Keratinocyte (primary cell): Measurements from ENCODE around the gene FIZ1. TPM values are rescaled to one million over a fixed set of nuclear protein-coding genes. Genes with fewer than 3 reads are reported as not detected.

Source experiments
- DNase-seq: peaks from one replicate; pipeline ENCODE4 v3.0.0-alpha.2; 2011; ENCODE audit warnings: low read depth, missing footprints, low spot score
- FAIRE-seq: peaks from 2 replicates; lab custom pipeline; 2011; peaks lifted over from hg19 to GRCh38; lab: Jason Lieb, UNC
- H2AFZ ChIP-seq: 2 replicates; pipeline ENCODE4 v1.6.0; 2012; ENCODE audit warnings: low read length, control low read depth, inconsistent platforms; ENCODE audit not compliant: control insufficient read depth
- H3K27ac ChIP-seq: 2 replicates; pipeline ENCODE4 v1.5.1; 2011; ENCODE audit warnings: low read length; ENCODE audit not compliant: control insufficient read depth, insufficient read depth
- H3K27me3 ChIP-seq: 3 replicates; pipeline ENCODE4 v1.6.0; 2011; ENCODE audit warnings: low read length; ENCODE audit not compliant: control insufficient read depth, insufficient read depth; ENCODE audit errors: extremely low read depth
- H3K36me3 ChIP-seq, 2 experiments: 2 replicates in 1 of 2; 3 replicates in 1 of 2; pipeline ENCODE4 v1.5.1; 2011; ENCODE audit warnings: low read length in 2 of 2, mild to moderate bottlenecking in 1 of 2; ENCODE audit not compliant: control insufficient read depth in 2 of 2, insufficient read depth in 2 of 2; ENCODE audit errors: extremely low read depth in 1 of 2
- H3K4me1 ChIP-seq: 3 replicates; pipeline ENCODE4 v1.5.1; 2011; ENCODE audit warnings: low read length; ENCODE audit not compliant: control insufficient read depth, insufficient read depth; ENCODE audit errors: extremely low read depth
- H3K4me2 ChIP-seq: 3 replicates; pipeline ENCODE4 v1.6.0; 2011; ENCODE audit warnings: low read depth, low read length; ENCODE audit not compliant: control insufficient read depth, insufficient read depth; ENCODE audit errors: extremely low read depth
- H3K4me3 ChIP-seq, 3 experiments: fragments of 200-600 bp in 1 of 3; sonication (generic) in 1 of 3; 2 replicates in 2 of 3; 3 replicates in 1 of 3; pipeline ENCODE4 v1.5.1; 2011 to 2016; ENCODE audit warnings: low read length in 3 of 3, mild to moderate bottlenecking in 3 of 3, control low read depth in 2 of 3, inconsistent platforms in 1 of 3, low read depth in 1 of 3, mixed read lengths in 1 of 3, mixed run types in 1 of 3, moderate library complexity in 1 of 3; ENCODE audit not compliant: control insufficient read depth in 2 of 3, insufficient read depth in 2 of 3; ENCODE audit errors: extremely low read depth in 1 of 3
- H3K79me2 ChIP-seq: 2 replicates; pipeline ENCODE4 v1.6.0; 2012; ENCODE audit warnings: low read length; ENCODE audit not compliant: control insufficient read depth, insufficient read depth
- H3K9ac ChIP-seq: 3 replicates; pipeline ENCODE4 v1.6.0; 2011; ENCODE audit warnings: low read length; ENCODE audit not compliant: control insufficient read depth, insufficient read depth; ENCODE audit errors: extremely low read depth
- H3K9me1 ChIP-seq: 3 replicates; pipeline ENCODE4 v1.6.0; 2011; ENCODE audit warnings: low read length; ENCODE audit not compliant: control insufficient read depth, insufficient read depth; ENCODE audit errors: extremely low read depth
- H3K9me3 ChIP-seq: 2 replicates; pipeline ENCODE4 v1.5.1; 2012; ENCODE audit warnings: low read depth, low read length; ENCODE audit not compliant: control insufficient read depth
- H4K20me1 ChIP-seq: 3 replicates; pipeline ENCODE4 v1.6.0; 2011; ENCODE audit warnings: low read length; ENCODE audit not compliant: control insufficient read depth, insufficient read depth; ENCODE audit errors: extremely low read depth
- CTCF ChIP-seq, 3 experiments: IDR thresholded peaks in 1 of 3; conservative IDR thresholded peaks in 1 of 3; optimal IDR thresholded peaks in 1 of 3; 2 replicates in 2 of 3; 3 replicates in 1 of 3; pipeline versions ENCODE3 to v1.5.1; 2011; ENCODE audit warnings: low read length in 3 of 3, mild to moderate bottlenecking in 3 of 3, moderate library complexity in 2 of 3, control low read depth in 1 of 3, inconsistent platforms in 1 of 3; ENCODE audit not compliant: insufficient read depth in 2 of 3; ENCODE audit errors: extremely low read depth in 1 of 3
- EZH2 ChIP-seq: IDR thresholded peaks from one replicate; pipeline ENCODE4 v1.6.1; 2012; ENCODE audit warnings: inconsistent platforms, mild to moderate bottlenecking, low read length, moderate library complexity
- dilution Hi-C: fragments of 300-500 bp; cut with MboI; formaldehyde crosslinking; loops from one replicate; pipeline ENCODE4 v1.7.0; 2020; ENCODE audit warnings: low sequenced_read_pairs; ENCODE audit not compliant: extremely low pct_ligation_motif_present
- polyA plus RNA-seq, 5 experiments: library from polyadenylated mRNA; depleted of rRNA in 3 of 5; stranded (reverse) in 3 of 5; stranded (forward) in 1 of 5; unstranded in 1 of 5; fragments of >200 nt; gene quantifications; 1 replicate in 1 of 5; 2 replicates in 3 of 5; 3 replicates in 1 of 5; pipeline versions ENCODE4 v1.2.1 to v1.2.3, GENCODE V29; 2011 to 2012; ENCODE audit warnings: missing spikeins in 2 of 5, low read depth in 1 of 5, low replicate concordance in 1 of 5

The FIZ1 gene
- polyA plus RNA-seq, 1 donor (not counting 4 experiments of a cell fraction or from before 2014, with no cell fraction given), result 2.7 TPM

- H3K27me3 ChIP-seq, result no peaks in the 10 kb centered on the region
- H3K27ac ChIP-seq, result no peak overlapping the region
- TF ChIP-seq CTCF (optimal IDR thresholded peaks at IDR 0.05 in 1 of 3, IDR thresholded peaks at IDR 0.05 in 1 of 3, conservative IDR thresholded peaks at IDR 0.05 in 1 of 3; ENCODE audit: extremely low read depth in 1 of 3, insufficient read depth in 2 of 3, low read length in 3 of 3), result no peak
- TF ChIP-seq EZH2, result no peak
- peaks cover 40% of the 10 kb centered on the region for H3K79me2 ChIP-seq
- H3K4me3 ChIP-seq, result no peak overlapping the region
- H3K4me2 ChIP-seq, result no peak overlapping the region
- H2AFZ ChIP-seq, result no peak overlapping the region
- H3K36me3 ChIP-seq, result peaks cover 0 to 2% of the 10 kb centered on the region in 2 experiments
- H3K9me1 ChIP-seq, result peaks cover 2% of the 10 kb centered on the region
- H3K9ac ChIP-seq, result no peak overlapping the region
- peaks cover 25% of the 10 kb centered on the region for H3K4me1 ChIP-seq
- dilution Hi-C loops, result no loop called here
- no peak for FAIRE-seq
- no peak for DNase-seq
- no peaks in the 10 kb centered on the region for H3K9me3 ChIP-seq
- H4K20me1 ChIP-seq, result no peaks in the 10 kb centered on the region
These were observed 38.2 kb upstream of the FIZ1 start for GRCh38 chr19:55637534-55637933.

GRCh38 chr19:55636723-55637122, 37.4 kb upstream of the FIZ1 start:
- DNase-seq (no peak), FAIRE-seq (no peak)
- Histone ChIP-seq H4K20me1 (no peaks in the 10 kb centered on the region), H3K27ac (no peak overlapping the region), H3K36me3 (peaks cover 0 to 2% of the 10 kb centered on the region in 2 experiments), H3K79me2 (peaks cover 36% of the 10 kb centered on the region), H3K27me3 (no peaks in the 10 kb centered on the region), H3K9me3 (no peaks in the 10 kb centered on the region), H3K4me3 (no peak overlapping the region), H3K9ac (no peak overlapping the region), H2AFZ (no peak overlapping the region), H3K4me1 (peaks cover 21% of the 10 kb centered on the region), H3K4me2 (peak overlapping the region; percentile 98), H3K9me1 (peaks cover 2% of the 10 kb centered on the region)
- TF ChIP-seq CTCF (optimal IDR thresholded peaks at IDR 0.05 in 1 of 3, IDR thresholded peaks at IDR 0.05 in 1 of 3, conservative IDR thresholded peaks at IDR 0.05 in 1 of 3; ENCODE audit: extremely low read depth in 1 of 3, insufficient read depth in 2 of 3, low read length in 3 of 3), result no peak
- TF ChIP-seq EZH2, result no peak
- dilution Hi-C loops, result no loop called here
